ENCODE measurements around the gene SMPD1. TPM values are rescaled to one million over a fixed set of nuclear protein-coding genes. Genes with fewer than 3 reads are reported as not detected.

Gene SMPD1
- total RNA-seq, 1 donor, result 75.6 TPM

DNA sequence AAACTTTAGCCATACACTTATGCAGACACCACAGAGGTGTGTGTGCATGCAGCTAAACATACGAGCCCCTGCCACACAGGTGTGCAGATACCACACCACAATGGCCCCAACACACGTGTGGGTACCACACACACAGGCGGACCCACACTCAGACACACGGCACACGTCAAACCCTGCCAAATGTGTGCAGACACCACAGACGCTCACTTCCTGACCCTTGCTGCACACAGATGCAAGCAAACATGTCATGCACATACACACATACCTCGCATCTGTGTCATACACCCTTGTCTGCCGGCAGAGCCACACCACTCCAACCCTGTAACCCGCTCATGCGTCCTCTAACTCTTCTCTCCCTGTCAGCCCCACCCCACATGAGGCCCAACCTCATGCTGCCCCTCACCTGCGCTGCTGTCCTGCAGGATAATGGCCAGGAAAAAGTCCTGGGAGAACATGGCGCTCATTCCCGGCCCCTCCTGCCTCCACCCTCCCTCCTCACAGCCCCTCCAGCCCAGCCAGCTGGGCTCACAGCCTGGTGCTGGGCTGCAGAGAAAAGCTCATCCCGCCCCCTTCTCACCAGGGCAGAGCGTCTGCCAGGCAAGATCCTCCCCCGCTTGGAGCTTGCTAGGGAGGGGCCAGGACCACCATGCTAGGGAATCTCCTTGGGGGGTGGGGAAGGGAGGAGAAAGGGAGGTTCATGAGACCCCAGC lies 14.2 kb downstream of the SMPD1 start:
- Histone ChIP-seq H3K79me2 (ENCODE audit: insufficient read depth, low read length) (no peaks in the 10 kb centered on the region), H3K4me1 (ENCODE audit: insufficient read depth, low read length) (no peaks in the 10 kb centered on the region), H3K36me3 (ENCODE audit: insufficient read depth, low read length) (peaks cover 4% of the 10 kb centered on the region), H3K4me2 (ENCODE audit: insufficient read depth, low read length) (no peak overlapping the region), H2AFZ (ENCODE audit: low read length) (no peak overlapping the region), H4K20me1 (ENCODE audit: insufficient read depth, low read length) (peaks cover 27% of the 10 kb centered on the region), H3K27ac (ENCODE audit: low read depth, low read length) (no peak overlapping the region), H3K4me3 (ENCODE audit: insufficient read depth, low read length) (no peak overlapping the region), H3K9me3 (ENCODE audit: low read depth, low read length) (no peaks in the 10 kb centered on the region), H3K27me3 (ENCODE audit: insufficient read depth, low read length) (no peaks in the 10 kb centered on the region)
- DNase-seq (ENCODE audit: insufficient read length, low spot score, missing footprints), result no peak
- TF ChIP-seq, protein P1, sequence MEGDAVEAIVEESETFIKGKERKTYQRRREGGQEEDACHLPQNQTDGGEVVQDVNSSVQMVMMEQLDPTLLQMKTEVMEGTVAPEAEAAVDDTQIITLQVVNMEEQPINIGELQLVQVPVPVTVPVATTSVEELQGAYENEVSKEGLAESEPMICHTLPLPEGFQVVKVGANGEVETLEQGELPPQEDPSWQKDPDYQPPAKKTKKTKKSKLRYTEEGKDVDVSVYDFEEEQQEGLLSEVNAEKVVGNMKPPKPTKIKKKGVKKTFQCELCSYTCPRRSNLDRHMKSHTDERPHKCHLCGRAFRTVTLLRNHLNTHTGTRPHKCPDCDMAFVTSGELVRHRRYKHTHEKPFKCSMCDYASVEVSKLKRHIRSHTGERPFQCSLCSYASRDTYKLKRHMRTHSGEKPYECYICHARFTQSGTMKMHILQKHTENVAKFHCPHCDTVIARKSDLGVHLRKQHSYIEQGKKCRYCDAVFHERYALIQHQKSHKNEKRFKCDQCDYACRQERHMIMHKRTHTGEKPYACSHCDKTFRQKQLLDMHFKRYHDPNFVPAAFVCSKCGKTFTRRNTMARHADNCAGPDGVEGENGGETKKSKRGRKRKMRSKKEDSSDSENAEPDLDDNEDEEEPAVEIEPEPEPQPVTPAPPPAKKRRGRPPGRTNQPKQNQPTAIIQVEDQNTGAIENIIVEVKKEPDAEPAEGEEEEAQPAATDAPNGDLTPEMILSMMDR (IDR thresholded peaks at IDR 0.05; ENCODE audit: extremely low read depth, low read depth, low read length), result no peak

DNA sequence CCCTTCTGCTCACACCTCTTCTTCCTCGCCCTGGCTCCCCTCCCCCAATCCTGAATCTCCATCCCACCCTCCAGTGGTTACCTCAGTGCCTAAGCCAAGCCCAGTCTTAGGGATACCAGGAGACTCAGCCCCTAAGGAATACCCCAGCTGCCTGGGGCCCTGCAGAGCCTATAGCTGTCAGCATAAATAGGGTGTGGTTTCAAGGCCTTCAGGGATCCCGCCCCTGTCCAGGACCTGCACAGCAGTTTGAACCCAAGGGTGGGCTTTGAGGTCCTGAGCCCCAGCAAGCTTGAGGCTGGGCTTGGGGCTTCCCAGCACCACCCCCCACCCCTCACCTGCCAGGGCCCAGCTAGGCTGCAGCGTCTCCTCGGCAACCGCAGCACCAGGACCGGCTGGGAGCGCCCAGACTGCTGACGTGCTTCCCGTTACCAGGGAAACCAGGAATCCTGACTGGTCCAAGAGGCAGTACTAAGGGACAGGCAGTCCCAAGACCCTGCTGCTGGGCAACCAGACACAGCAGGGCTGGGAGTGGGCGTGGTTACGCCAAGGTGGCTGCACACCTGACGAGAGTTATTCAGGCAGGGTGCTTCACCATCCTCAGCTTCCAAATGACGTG lies 14.9 kb downstream of the SMPD1 start:
- Histone ChIP-seq H3K27me3 (ENCODE audit: insufficient read depth, low read length) (no peaks in the 10 kb centered on the region), H3K36me3 (ENCODE audit: insufficient read depth, low read length) (peaks cover 6% of the 10 kb centered on the region), H4K20me1 (ENCODE audit: insufficient read depth, low read length) (peaks cover 27% of the 10 kb centered on the region), H3K4me1 (ENCODE audit: insufficient read depth, low read length) (no peaks in the 10 kb centered on the region), H2AFZ (ENCODE audit: low read length) (no peak overlapping the region), H3K9me3 (ENCODE audit: low read depth, low read length) (no peaks in the 10 kb centered on the region), H3K4me3 (ENCODE audit: insufficient read depth, low read length) (no peak overlapping the region), H3K27ac (ENCODE audit: low read depth, low read length) (no peak overlapping the region), H3K4me2 (ENCODE audit: insufficient read depth, low read length) (no peak overlapping the region), H3K79me2 (ENCODE audit: insufficient read depth, low read length) (no peaks in the 10 kb centered on the region)
- TF ChIP-seq, protein P1 (IDR thresholded peaks at IDR 0.05; ENCODE audit: extremely low read depth, low read depth, low read length), result no peak
- peak; percentile 68 for DNase-seq (ENCODE audit: insufficient read length, low spot score, missing footprints)

GRCh38 chr11:6405846-6406245 lies 15.6 kb downstream of the SMPD1 start:
- H3K9me3 ChIP-seq (ENCODE audit: low read depth, low read length), result no peaks in the 10 kb centered on the region
- H3K79me2 ChIP-seq (ENCODE audit: insufficient read depth, low read length), result no peaks in the 10 kb centered on the region
- no peak for DNase-seq (ENCODE audit: insufficient read length, low spot score, missing footprints)
- H3K4me2 ChIP-seq (ENCODE audit: insufficient read depth, low read length), result no peak overlapping the region
- no peaks in the 10 kb centered on the region for H3K27me3 ChIP-seq (ENCODE audit: insufficient read depth, low read length)
- H3K36me3 ChIP-seq (ENCODE audit: insufficient read depth, low read length), result peaks cover 9% of the 10 kb centered on the region
- H3K4me1 ChIP-seq (ENCODE audit: insufficient read depth, low read length), result no peaks in the 10 kb centered on the region
- no peak overlapping the region for H3K4me3 ChIP-seq (ENCODE audit: insufficient read depth, low read length)
- no peak overlapping the region for H3K27ac ChIP-seq (ENCODE audit: low read depth, low read length)
- no peak overlapping the region for H2AFZ ChIP-seq (ENCODE audit: low read length)
- peaks cover 27% of the 10 kb centered on the region for H4K20me1 ChIP-seq (ENCODE audit: insufficient read depth, low read length)
- TF ChIP-seq, protein P1 (IDR thresholded peaks at IDR 0.05; ENCODE audit: extremely low read depth, low read depth, low read length), result no peak

DNA sequence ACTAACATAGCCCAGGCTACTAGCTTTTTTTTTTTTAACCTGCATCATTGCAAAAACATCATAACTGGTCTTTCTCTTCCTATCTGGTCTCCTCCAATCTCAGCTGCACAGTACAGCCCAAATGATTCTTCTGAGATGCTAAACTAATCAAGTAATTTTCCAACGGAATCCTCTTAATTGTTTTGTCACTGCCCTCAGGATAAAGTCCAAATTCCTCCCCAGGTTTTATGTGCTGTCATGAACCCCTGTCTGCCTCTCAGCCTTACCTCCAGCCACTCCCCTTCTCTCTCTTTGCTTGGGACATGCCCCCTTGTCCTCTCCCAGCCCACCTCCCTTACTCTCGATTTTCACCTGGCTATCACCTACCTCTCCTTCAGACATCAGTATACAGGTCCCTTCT lies 16.1 kb downstream of the SMPD1 start:
- H4K20me1 ChIP-seq (ENCODE audit: insufficient read depth, low read length), result peaks cover 27% of the 10 kb centered on the region
- no peak overlapping the region for H2AFZ ChIP-seq (ENCODE audit: low read length)
- no peaks in the 10 kb centered on the region for H3K9me3 ChIP-seq (ENCODE audit: low read depth, low read length)
- no peaks in the 10 kb centered on the region for H3K4me1 ChIP-seq (ENCODE audit: insufficient read depth, low read length)
- no peaks in the 10 kb centered on the region for H3K79me2 ChIP-seq (ENCODE audit: insufficient read depth, low read length)
- TF ChIP-seq, protein P1 (IDR thresholded peaks at IDR 0.05; ENCODE audit: extremely low read depth, low read depth, low read length), result no peak
- H3K4me3 ChIP-seq (ENCODE audit: insufficient read depth, low read length), result no peak overlapping the region
- no peaks in the 10 kb centered on the region for H3K27me3 ChIP-seq (ENCODE audit: insufficient read depth, low read length)
- DNase-seq (ENCODE audit: insufficient read length, low spot score, missing footprints), result no peak
- H3K36me3 ChIP-seq (ENCODE audit: insufficient read depth, low read length), result peaks cover 9% of the 10 kb centered on the region
- H3K4me2 ChIP-seq (ENCODE audit: insufficient read depth, low read length), result no peak overlapping the region
- no peak overlapping the region for H3K27ac ChIP-seq (ENCODE audit: low read depth, low read length)

Data from osteoblast (primary cell).